GM12891 (cell line): ENCODE data around the gene FLNC.

Experiments
- PAX5 ChIP-seq: IDR thresholded peaks from 2 replicates; pipeline ENCODE4 v1.6.1; 2011; ENCODE audit warnings: low read length, moderate library complexity, mild to moderate bottlenecking; ENCODE audit not compliant: insufficient read depth, severe bottlenecking
- POLR2A ChIP-seq: IDR thresholded peaks from 2 replicates; pipeline ENCODE4 v1.6.1; 2011; ENCODE audit warnings: low read depth, low read length, control low read depth
- POLR2AphosphoS5 ChIP-seq: IDR thresholded peaks from 2 replicates; pipeline ENCODE4 v1.6.1; 2011; ENCODE audit warnings: low read depth, low read length, control low read depth
- POU2F2 ChIP-seq: IDR thresholded peaks from 2 replicates; pipeline ENCODE4 v1.6.1; 2011; ENCODE audit warnings: low read depth, mild to moderate bottlenecking, control low read depth, low read length, moderate library complexity
- TAF1 ChIP-seq: IDR thresholded peaks from 2 replicates; pipeline ENCODE4 v1.6.1; 2011; ENCODE audit warnings: low read depth, low read length, control low read depth

GRCh38 chr7:128812514-128813168 is 17.6 kb upstream of the FLNC start:
- TF ChIP-seq POLR2A (no peak), POLR2AphosphoS5 (no peak), TAF1 (no peak), POU2F2 (no peak), PAX5 (no peak)
